ENCODE measurements around the gene SLC25A33. TPM values are rescaled to one million over a fixed set of nuclear protein-coding genes. Genes with fewer than 3 reads are reported as not detected.

SLC25A33 gene
- polyA plus RNA-seq, 1 experiment: 4.1 TPM

- CTCF ChIA-PET: no interaction called here
- POLR2A ChIA-PET: interaction anchor here (2.1 kb wide), 1 partner anchor 13 kb away, joined by 5 read pairs; the partner anchor contains the start of gene SLC25A33
- TF ChIP-seq CTCF (IDR thresholded peaks at IDR 0.05; ENCODE audit: low read depth, low read length): no peak
- Histone ChIP-seq H3K9me3 (ENCODE audit: control insufficient read depth, insufficient read depth, low read length) (no peaks in the 10 kb centered on the region), H3K27ac (ENCODE audit: low read depth, low read length) (no peak overlapping the region), H3K27me3 (ENCODE audit: control insufficient read depth, insufficient read depth, low read length) (no peaks in the 10 kb centered on the region), H3K4me3 (ENCODE audit: low read depth, low read length) (no peak overlapping the region)
- no peak for DNase-seq (ENCODE audit: low read depth, low spot score)
These were observed 12.7 kb downstream of the SLC25A33 start for GRCh38 chr1:9551984-9552383.

- TF ChIP-seq CTCF (IDR thresholded peaks at IDR 0.05; ENCODE audit: low read depth, low read length): no peak
- ChIA-PET CTCF (interaction anchor here (2.4 kb wide), 1 partner anchor 20 kb away, joined by 8 read pairs; no protein-coding TSS in a partner anchor), POLR2A (no interaction called here)
- no peak overlapping the region for H3K27ac ChIP-seq (ENCODE audit: low read depth, low read length)
- no peak for DNase-seq (ENCODE audit: low read depth, low spot score)
- H3K9me3 ChIP-seq (ENCODE audit: control insufficient read depth, insufficient read depth, low read length): no peaks in the 10 kb centered on the region
- no peak overlapping the region for H3K4me3 ChIP-seq (ENCODE audit: low read depth, low read length)
- H3K27me3 ChIP-seq (ENCODE audit: control insufficient read depth, insufficient read depth, low read length): no peaks in the 10 kb centered on the region
These were observed 14.5 kb downstream of the SLC25A33 start for GRCh38 chr1:9553736-9554144.

- ChIA-PET POLR2A (interaction anchor here (1.2 kb wide), 1 partner anchor 17 kb away, joined by 4 read pairs; the partner anchor contains the start of gene SLC25A33), CTCF (no interaction called here)
- no peak for DNase-seq (ENCODE audit: low read depth, low spot score)
- H3K27ac ChIP-seq (ENCODE audit: low read depth, low read length): peak overlapping the region; percentile 11
- no peak for TF ChIP-seq CTCF (IDR thresholded peaks at IDR 0.05; ENCODE audit: low read depth, low read length)
- H3K4me3 ChIP-seq (ENCODE audit: low read depth, low read length): no peak overlapping the region
- no peaks in the 10 kb centered on the region for H3K27me3 ChIP-seq (ENCODE audit: control insufficient read depth, insufficient read depth, low read length)
- H3K9me3 ChIP-seq (ENCODE audit: control insufficient read depth, insufficient read depth, low read length): no peaks in the 10 kb centered on the region
These were observed 16.7 kb downstream of the SLC25A33 start for GRCh38 chr1:9555942-9556341.

- Histone ChIP-seq H3K27ac (ENCODE audit: low read depth, low read length) (no peak overlapping the region), H3K4me3 (ENCODE audit: low read depth, low read length) (no peak overlapping the region), H3K27me3 (ENCODE audit: control insufficient read depth, insufficient read depth, low read length) (no peaks in the 10 kb centered on the region), H3K9me3 (ENCODE audit: control insufficient read depth, insufficient read depth, low read length) (no peaks in the 10 kb centered on the region)
- no peak for DNase-seq (ENCODE audit: low read depth, low spot score)
- ChIA-PET POLR2A (interaction anchor here (0.6 kb wide), 1 partner anchor 27 kb away, joined by 3 read pairs; no protein-coding TSS in a partner anchor), CTCF (interaction anchor here (1.5 kb wide), 1 partner anchor 269 kb away, joined by 4 read pairs; no protein-coding TSS in a partner anchor)
- no peak for TF ChIP-seq CTCF (IDR thresholded peaks at IDR 0.05; ENCODE audit: low read depth, low read length)
These were observed 18.4 kb downstream of the SLC25A33 start for GRCh38 chr1:9557624-9558023.

- Histone ChIP-seq H3K27ac (ENCODE audit: low read depth, low read length) (no peak overlapping the region), H3K4me3 (ENCODE audit: low read depth, low read length) (no peak overlapping the region), H3K27me3 (ENCODE audit: control insufficient read depth, insufficient read depth, low read length) (no peaks in the 10 kb centered on the region), H3K9me3 (ENCODE audit: control insufficient read depth, insufficient read depth, low read length) (no peaks in the 10 kb centered on the region)
- CTCF ChIA-PET: interaction anchor here (1.5 kb wide), 1 partner anchor 269 kb away, joined by 4 read pairs; no protein-coding TSS in a partner anchor
- TF ChIP-seq CTCF (IDR thresholded peaks at IDR 0.05; ENCODE audit: low read depth, low read length): no peak
- no peak for DNase-seq (ENCODE audit: low read depth, low spot score)
- POLR2A ChIA-PET: interaction anchor here (0.6 kb wide), 1 partner anchor 28 kb away, joined by 3 read pairs; no protein-coding TSS in a partner anchor
These were observed 19.1 kb downstream of the SLC25A33 start for GRCh38 chr1:9558271-9558945.
